ENCODE results near the gene DIABLO. TPM values are rescaled to one million over a fixed set of nuclear protein-coding genes. Genes with fewer than 3 reads are reported as not detected.
"Not testable (repeated sequence)": the region's sequence is repeated elsewhere in the genome, so short reads cannot be mapped to it uniquely, and the experiment has no call there.

The DIABLO gene
- total RNA-seq, 1 donor from 2014 or later, result 55.4 TPM

DNA sequence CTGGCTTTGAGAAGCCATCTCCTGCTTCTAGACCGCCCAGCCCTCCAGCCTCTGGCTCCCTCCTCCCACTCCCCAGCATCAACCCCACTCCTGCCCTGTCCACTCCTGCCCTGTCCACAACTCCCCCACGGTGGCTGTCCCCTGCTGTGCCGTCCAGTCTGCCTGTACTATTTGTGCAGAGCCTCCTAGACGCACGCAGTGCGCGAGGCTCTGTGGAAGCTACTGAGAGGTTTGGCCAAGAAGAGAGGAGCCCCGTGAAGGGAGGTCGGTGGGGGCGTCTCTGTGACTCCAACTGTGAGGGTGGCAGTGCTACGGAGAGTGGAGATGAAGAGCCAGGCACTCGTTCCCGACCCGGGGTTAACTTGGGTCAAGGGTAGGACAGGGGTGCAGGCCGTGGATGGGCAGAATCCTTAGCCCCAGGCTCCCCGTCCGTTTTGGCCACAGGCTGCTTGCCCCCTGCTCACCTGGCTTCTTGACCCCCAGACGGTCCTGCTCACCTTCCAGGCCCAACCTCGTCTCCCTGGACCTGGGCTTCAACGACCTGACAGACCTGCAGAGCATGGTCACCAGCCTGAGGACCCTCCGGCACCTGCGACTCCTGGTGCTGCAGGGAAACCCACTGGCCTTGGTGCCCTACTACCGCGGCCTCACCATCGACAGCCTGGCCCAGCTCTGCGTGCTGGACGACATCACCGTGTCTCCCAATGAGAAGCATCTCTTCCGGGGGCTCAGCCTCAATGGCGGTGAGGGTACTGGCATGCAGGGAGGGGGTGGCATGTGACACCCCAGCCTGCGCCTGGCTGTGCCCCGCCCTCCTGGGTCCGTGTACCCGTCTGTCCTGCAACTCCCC, 36.0 kb downstream of the DIABLO start:
- no peak for DNase-seq (ENCODE audit: low read depth in 2 of 2)

DNA sequence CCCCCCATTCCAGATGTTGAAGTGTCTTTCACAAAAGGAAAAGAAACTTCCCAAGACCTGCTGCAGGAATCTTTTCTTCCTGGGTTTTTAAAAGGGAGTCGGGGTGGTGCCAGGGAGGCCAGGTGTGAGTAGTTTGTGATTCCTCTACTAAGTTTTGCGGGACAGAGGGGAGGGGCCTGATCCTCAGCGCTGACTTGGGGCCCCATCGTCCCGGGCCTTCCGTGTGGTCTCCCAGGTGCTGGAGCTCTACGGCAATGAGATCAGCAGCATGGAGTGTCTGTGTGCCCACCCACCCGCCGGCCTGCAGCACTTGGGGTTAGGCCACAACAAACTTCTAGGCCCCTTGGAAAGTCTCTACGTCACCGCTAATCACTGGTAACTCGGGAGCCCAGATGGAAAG, 38.4 kb downstream of the DIABLO start:
- no peak for DNase-seq (ENCODE audit: low read depth in 2 of 2)

DNA sequence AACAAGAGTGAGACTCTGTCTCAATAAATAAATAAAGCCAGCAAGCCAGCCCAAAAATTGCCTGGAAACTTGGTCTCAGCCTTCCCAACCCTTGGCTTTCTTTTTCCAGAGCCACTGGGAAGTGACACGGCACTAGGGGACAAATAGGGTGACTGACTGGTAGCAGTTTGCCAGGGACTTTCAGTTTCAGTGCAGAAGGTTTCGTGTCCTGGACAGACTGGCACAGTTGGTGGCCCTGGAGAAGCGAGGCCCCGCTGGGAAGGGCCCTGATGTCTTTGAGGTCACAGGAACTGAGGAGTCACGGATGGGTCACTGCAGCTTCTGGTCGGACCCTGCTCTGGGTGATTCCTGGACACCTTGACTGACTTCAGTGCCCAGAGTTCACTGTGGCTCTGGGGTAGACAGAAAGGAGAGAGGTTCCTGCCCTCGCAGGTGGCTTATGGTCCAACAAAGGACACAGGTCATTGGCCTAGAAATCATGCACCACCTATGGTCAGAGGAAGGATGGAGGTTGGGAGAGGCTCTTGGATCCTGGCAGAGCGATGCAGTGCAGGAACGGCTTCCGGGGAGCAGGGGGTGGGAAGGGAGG, 40.3 kb downstream of the DIABLO start:
- no peak for DNase-seq (ENCODE audit: low read depth in 2 of 2)

DNA sequence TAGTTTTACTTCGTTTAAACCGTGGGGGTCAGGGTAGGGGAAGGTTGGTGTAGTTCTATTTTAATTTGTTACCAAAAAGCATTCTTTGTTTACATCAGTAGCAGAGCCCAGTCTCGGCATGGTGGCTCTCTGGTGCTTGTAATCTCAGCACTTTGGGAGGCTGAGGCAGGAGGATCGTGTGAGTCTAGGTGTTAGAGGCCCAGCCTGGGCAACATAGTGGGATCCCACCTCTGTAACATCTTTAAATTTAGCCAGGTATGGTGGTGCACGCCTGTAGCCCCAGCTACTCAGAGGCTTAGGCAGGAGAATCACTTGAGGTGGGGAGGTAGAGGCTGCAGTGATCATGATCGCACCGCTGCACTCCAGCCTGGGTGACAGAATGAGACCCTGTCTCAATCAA, 40.8 kb downstream of the DIABLO start:
- DNase-seq (ENCODE audit: low read depth in 2 of 2), result no peak

DNA sequence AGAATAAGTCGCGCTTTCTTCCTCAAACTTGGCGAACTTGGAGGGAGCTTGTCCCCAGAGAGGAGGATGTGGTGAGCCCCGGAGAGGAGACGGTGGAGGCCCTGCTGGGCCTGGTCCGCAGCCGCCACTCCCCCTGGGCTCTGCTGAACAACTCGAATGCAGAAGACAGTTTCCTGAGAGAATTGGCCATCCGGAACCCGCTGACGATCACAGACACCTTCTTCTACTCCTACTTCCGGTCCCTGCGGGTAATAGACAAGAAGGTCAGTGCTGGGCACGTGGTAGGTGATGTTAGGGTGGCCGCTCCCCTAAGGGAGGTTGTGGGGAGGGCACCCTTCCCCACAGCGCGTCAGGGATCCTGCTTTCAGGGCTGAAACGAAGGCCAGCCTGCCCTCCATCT, 41.3 kb downstream of the DIABLO start:
- DNase-seq (ENCODE audit: low read depth in 2 of 2), result no peak

DNA sequence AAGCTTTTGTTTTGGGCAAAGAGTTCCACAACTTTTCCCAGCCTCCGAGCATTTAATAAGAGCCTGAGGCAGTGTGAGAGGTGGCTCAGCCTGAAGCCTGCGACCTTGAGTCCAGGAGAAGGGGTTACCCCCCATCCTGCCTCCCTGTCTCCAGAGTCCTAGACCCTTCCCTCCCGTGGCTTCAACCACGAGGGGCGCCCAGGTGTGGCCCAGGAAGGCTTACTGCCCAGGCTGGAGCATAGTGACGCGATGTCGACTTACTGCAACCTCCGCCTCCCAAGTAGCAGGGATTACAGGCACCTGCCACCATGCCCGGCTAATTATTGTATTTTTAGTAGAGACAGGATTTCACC, 42.3 kb downstream of the DIABLO start:
- no peak for DNase-seq (ENCODE audit: low read depth in 2 of 2)

DNA sequence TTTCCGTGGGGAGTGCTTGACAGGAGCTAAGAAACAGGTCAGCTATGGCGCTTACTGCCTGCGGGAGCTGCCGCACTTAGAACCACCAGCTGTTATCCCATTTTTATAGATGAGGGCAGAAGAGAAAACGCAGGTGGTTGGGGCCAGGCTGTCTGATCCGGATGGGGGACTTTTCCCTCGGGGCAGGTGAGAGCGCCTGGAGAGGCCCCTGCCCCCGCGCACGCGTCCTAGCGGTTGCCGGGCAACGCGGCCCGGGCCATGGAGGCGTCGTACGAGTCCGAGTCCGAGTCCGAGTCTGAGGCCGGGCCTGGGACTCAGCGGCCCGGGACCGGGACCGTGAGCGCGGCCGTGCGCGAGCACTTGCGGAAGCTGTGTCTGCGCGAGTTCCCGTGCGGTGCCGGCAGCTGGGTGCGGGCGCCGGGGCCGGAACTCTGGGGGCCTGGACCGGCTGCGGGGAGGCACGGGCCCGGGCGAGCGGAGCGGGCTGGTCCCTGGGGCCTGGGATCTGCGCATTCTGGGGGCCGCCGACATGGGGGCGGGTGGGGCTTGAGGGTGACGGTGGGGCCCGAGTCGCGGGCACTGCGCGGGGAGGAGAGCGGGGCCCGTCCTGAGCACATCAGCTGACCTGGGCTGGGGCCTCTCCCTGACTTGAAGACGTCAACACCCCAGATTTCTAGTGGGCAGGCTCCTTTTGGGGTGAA, 42.8 kb downstream of the DIABLO start, which contains the start of gene LRRC43:
LRRC43 (plus strand) TSS at position 237 of the 701 bp plus-strand sequence; CDS start at position 259, 22 bp downstream.
- DNase-seq (ENCODE audit: low read depth in 2 of 2), result peak; percentile 46 to 50

DNA sequence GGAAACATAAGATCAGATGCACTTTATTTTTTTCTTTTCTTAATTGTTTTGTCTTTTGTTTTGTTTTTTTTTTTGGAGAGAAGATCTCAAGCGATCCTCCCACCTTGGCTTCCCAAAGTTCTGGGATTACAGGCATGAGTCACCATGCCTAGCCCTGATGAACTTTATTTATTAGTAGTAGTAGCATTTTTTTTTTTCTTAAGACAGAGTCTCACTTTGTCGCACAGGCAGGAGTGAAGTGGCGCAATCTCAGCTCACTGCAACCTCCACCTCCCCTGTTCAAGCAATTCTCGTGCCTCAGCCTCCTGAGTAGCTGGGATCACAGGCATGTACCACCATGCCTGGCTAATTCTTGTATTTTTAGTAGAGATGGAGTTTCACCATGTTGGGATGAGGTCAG, 49.4 kb downstream of the DIABLO start:
- DNase-seq (ENCODE audit: low read depth in 2 of 2), result not testable (repeated sequence)

DNA sequence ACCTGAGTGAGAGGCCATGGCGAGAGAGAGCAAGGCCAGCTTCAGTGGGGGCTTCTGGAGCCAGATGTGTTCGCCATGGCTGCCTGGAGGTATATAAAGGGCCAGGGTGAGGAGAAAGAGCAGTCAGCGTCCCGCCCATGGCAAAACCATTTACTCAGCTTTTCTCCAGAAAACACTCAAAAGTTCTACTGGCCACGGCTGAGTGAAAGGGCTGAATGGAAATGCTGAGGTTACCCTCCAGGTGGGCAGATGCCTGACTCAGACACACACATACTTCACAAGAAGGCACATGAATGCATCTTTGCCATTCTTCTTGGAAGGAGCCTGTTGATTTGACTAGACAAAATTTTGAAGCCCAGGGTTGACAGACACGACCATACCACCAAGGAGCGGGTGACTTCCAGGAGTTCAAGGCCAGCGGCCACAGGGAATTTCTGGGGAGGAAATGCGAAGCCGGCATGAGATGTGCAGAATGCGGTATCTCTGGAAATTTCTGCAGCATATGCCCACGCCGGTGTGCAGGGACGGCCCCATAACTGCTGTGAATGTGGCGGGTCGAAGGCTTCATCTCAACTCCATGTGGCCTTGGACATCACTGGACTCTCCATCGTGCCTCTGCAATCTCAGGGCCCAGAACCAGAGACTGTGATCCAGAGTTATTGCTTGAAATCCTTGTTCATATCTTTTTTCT, 51.6 kb downstream of the DIABLO start, which contains the start of gene IL31:
IL31 (minus strand) TSS at position 67 of the 691 bp plus-strand sequence; CDS start at position 18, 49 bp downstream.
- DNase-seq (ENCODE audit: low read depth in 2 of 2), result no peak

DNA sequence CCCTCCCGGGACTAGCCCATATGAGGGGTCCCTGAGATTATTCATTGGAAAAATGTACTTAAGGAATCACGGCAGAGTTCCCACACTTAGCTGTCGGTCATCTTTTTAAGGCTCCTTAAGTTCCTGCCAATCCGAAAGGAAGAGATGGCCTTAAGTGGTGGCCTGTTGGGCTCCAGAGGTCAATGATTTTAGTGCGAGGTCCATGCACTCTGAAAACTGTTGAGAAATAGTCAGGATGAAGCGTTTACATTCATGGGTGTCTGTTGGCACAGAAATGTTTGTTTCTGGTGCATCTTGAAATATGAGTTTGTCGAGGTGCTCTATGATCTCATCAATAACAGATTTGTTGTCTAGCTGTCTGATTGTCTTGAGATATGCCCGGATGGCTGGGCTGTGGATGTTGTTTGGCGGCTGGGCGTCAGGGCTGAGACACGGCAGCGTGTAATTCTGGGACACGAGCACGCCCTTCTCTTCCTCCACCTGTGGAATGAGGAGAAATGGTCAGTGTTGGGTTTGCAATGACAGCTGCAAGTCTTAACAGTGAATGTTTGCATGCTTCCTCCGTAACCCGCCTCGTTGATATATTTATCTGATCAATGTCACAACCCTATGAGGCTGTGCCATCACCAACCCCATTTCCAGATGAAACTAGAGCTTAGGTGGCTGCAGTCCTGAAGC, 53.5 kb downstream of the DIABLO start:
- no peak for DNase-seq (ENCODE audit: low read depth in 2 of 2)

DNA sequence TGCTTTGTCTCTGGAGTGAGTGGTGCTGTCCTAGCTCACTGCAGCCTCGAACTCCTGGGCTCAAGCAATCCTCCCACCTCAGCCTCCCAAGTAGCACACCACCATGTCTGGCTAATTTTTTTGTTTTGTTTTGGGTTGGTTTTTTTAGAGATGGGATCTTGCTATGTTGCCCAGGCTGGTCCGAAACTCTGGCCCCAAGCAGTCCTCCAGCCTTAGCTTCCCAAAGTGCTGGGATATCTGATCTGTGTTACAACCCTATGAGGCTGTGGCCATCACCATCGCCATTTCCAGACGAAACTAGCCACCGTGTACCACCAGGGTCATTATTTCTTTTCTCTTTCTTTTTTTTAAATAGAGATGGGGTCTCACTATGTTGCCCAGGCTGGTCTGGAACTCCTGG, 54.5 kb downstream of the DIABLO start:
- no peak for DNase-seq (ENCODE audit: low read depth in 2 of 2)

DNA sequence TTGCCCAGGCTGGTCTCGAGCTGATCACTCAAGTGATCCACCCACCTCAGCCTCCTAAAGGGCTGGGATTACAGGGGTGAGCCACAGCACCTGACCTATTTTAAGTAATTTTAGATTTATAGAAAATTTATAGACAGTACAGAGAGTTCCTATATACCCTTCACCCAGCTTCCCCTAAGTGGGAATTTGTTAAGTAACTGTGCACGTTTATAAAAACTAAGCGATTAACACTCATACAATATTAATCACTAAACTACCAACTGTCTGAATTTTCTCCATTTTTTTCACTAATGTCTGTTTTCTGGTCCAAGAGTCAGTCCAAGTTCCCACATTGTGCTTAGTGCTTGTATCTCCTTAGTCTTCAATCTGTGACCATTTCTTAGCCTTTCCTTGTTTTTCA, 57.4 kb downstream of the DIABLO start:
- DNase-seq (ENCODE audit: low read depth in 2 of 2), result no peak

DNA sequence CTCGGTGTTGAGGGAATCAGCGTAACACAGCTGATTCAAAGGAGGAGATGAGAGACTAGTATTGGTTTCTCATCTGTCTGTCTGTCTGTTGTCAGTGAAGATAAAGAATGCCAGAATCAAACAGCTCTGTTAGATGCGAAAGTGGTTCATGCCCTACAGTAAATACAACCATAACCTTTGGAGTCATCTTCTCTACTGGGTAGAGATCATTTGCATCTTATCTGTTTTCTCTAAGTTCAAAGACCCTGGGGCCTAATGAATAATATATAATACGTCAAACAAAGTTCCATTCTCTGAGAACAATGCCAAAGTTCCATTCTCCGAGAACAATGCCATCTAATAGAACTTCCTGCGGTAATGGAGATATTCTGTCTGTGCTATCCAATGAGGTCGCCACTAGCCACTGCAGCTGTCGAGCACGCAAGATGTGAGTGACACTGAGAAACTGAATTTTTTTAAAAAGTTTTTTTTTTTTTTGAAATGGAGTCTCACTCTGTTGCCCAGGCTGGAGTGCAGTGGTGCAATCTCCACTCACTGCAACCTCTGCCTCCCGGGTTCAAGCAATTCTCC, 58.4 kb downstream of the DIABLO start:
- DNase-seq (ENCODE audit: low read depth in 2 of 2), result peak; percentile 36 to 65

DNA sequence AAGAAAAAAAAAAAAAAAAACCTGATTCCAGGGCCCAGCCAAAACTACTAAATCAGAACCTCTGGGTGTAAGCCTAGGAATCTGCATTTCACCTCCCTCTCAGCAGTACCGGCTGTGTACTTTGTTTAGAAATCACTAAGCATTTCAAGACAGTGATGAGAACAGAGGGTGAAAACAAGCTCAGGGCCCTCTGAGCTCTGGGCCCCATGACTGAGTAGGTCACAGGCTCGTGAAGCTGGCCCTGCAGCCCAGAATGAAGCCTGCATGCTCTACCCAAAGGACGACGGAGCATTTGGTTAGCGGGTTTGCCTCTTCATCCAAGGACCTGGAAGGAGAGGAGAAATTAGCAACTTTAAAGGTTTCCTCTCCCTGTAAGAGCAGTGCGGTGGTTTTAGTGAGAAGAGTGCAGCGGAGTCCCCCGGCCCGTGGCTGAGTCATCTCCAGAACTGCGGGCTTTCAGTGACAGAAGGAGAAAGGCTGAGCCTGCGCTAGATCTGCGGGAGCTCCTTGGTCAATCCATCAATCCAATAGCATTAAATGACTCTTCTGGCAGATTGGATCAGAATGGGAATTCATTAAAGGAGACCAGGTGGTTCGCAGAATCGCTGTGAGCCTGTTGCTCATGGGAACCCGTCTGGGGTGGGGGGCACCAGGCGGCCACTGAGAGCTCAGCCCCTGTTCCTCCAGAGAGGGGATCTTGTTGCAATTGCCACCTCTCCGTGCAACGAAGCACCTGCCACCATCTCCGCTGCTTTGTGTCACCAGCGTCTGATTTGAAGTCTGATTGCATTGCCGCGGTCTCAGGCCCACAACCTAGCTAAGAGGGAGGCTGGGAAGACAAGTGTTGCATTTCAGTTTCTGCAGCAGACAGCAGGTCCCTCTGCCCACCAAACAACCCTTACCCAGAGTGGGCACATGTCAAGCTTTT, 59.2 kb downstream of the DIABLO start:
- DNase-seq (ENCODE audit: low read depth in 2 of 2), result no peak

DNA sequence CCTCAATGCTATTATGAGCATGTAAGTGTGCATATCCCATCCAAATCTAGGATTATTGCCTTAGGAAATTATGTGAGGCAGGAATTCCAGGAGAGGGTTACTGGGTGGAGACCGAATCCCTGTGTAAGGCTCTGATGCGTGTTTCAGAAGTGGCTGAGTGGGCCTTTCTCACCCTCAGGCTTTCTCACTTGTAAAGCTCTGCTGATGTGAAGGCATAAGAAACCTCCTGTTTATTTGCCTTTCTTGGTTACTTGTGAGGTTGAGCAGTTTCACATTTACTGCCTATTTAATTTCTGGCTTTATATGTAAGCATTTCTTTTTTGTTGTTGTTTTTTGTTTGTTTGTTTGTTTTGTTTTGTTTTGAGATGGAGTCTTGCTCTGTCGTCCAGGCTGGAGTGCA, 62.9 kb downstream of the DIABLO start:
- DNase-seq (ENCODE audit: low read depth in 2 of 2), result no peak

DNA sequence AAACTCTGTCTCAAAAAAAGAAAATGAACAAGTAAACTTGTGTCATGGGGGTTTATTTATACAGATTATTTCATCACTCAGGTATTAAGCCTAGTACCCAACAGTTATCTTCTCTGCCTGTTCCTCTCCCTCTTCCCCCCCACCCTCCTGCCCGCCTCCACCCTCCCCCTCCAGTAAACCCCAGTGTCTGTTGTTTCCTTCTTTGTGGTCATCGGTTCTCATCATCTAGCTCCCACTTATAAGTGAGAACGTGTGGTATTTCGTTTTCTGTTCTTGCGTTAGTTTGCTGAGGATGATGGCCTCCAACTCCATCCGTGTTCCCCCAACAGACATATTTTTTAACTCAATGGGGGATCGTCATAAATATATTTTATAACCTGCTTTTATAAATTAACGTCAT, 64.2 kb downstream of the DIABLO start:
- DNase-seq (ENCODE audit: low read depth in 2 of 2), result no peak

DNA sequence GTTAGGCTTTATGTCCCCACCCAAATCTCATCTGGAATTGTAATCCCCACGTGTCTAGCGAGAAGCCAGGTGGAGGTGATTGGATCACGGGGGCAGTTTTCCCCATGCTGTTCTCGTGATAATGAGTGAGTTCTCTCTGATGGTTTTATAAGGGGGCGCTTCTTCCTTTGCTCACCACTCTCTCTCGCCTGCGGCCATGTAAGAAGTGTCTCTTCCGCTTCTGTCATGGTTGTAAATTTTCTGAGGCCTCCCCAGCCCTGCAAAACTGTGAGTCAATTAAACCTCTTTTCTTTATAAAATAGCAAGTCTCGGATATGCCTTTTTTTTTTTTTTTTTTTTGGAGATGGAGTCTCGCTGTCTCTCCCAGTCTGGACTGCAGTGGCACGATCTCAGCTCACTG, 65.1 kb downstream of the DIABLO start:
- no peak for DNase-seq (ENCODE audit: low read depth in 2 of 2)

DNA sequence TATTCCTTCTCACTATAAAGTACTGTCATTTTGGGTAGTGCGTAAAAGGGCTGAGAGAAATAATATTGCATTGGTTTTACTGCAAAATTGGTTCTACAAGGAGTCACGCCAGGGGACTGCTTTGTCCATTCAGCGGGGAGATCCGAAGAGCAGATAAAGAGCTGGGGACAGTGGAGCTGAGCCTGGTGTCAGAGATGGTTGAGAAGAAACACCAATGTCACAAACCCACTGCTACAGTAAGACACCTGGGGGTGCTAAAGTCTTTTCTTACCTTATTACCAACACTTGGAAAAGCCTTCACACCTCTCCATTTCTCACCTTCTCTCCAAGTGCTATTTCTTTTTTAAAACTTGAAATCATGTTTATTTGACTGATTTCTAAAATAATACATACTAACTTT, 66.0 kb downstream of the DIABLO start:
- DNase-seq (ENCODE audit: low read depth in 2 of 2), result no peak

DNA sequence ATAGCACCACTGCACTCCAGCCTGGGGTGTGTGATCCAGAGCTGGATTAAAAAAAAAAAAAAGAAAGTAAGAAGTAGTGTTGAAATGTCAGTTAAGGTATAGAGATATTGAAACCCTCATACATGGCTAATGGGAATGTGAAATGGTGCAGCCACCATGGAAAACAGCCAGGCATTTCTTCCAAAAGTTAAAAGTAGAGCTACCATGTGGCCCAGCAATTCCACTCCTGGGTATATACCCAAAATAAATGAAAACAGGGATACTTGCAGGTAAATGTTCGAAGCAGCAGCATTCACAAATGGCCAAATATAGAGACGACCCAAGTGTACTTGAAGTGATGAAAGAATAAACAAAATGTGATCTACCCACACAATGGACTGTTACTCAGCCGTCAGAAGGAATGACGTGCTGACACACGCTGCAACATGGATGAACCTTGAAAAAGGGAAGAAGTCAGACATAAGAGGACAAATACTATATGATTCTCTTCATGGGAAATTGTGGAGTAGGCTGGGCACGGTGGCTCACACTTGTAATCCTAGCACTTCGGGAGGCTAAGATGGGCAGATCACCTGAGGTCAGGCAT, 67.1 kb downstream of the DIABLO start:
- no peak for DNase-seq (ENCODE audit: low read depth in 2 of 2)
